Thyroid gland (tissue), 4 donors: Measurements from ENCODE around the gene RSRC2.

ENCODE experiments used
- CTCF ChIP-seq, 6 experiments: fragments of 200-600 bp in 3 of 6; fragments of 450-650 bp in 3 of 6; sonication (generic) in 3 of 6; IDR thresholded peaks; one replicate each; pipeline ENCODE4 v1.5.1; 2016 to 2019; ENCODE audit warnings: antibody characterized with exemption in 6 of 6, mild to moderate bottlenecking in 2 of 6, inconsistent platforms in 1 of 6, moderate library complexity in 1 of 6
- POLR2A ChIP-seq, 2 donors: fragments of 450-650 bp; IDR thresholded peaks; one replicate each; pipeline ENCODE4 v1.6.1; 2017; ENCODE audit warnings: antibody characterized with exemption in 2 of 2, mild to moderate bottlenecking in 2 of 2, moderate library complexity in 1 of 2

GRCh38 chr12:122544537-122544936 lies 17.8 kb upstream of the RSRC2 start:
- TF ChIP-seq CTCF (IDR thresholded peaks at IDR 0.05): no peak
- TF ChIP-seq POLR2A (IDR thresholded peaks at IDR 0.05): no peak
